T-helper 1 cell treated with Interleukin-12 subunit alpha and Interleukin-12 subunit beta and Interleukin-4 antibody, amounts not matched to agents 30 μg/mL and 1 μg/mL, for 36 hours (primary cell): ENCODE measurements around the gene EQTN.

Experiments
- H3K27ac Mint-ChIP-seq: one replicate; pipeline ENCODE4 v1.8.0; 2021; ENCODE audit warnings: mild to moderate bottlenecking, mixed read lengths
- H3K27me3 Mint-ChIP-seq: one replicate; pipeline ENCODE4 v1.8.0; 2021; ENCODE audit warnings: low read depth, mixed read lengths
- H3K36me3 Mint-ChIP-seq: one replicate; pipeline ENCODE4 v1.8.0; 2021; ENCODE audit warnings: low read depth, mixed read lengths
- H3K4me1 Mint-ChIP-seq: one replicate; pipeline ENCODE4 v1.8.0; 2021; ENCODE audit warnings: low read depth, mixed read lengths
- H3K4me3 Mint-ChIP-seq: one replicate; pipeline ENCODE4 v1.8.0; 2021; ENCODE audit warnings: mild to moderate bottlenecking, moderate library complexity, mixed read lengths
- H3K9me3 Mint-ChIP-seq: one replicate; pipeline ENCODE4 v1.8.0; 2021; ENCODE audit warnings: mixed read lengths

Gene EQTN

DNA sequence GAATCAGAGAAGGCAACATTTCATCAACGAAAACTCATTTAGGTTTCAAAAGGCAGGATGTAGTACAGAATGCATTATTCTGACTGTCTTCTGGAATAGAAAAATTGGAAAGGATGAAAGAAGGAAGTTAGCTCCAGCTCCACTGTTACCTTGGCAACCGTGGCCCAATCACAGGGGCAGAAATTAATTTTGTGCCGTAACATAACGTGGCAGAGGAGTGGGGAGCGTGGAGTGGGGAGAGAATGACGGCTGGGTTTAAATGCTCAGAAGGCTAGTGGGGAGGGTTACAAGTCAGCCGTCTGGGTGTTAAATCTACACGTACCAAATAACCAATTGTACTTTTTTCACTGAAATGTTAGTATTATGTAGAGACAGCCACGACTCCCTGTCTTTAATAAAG, 32.3 kb upstream of the EQTN start:
- H3K9me3 Mint-ChIP-seq: no peaks in the 10 kb centered on the region
- no peaks in the 10 kb centered on the region for H3K36me3 Mint-ChIP-seq
- H3K27me3 Mint-ChIP-seq: peaks cover 8% of the 10 kb centered on the region
- no peak overlapping the region for H3K27ac Mint-ChIP-seq
- no peak overlapping the region for H3K4me3 Mint-ChIP-seq
- H3K4me1 Mint-ChIP-seq: peaks cover 3% of the 10 kb centered on the region

DNA sequence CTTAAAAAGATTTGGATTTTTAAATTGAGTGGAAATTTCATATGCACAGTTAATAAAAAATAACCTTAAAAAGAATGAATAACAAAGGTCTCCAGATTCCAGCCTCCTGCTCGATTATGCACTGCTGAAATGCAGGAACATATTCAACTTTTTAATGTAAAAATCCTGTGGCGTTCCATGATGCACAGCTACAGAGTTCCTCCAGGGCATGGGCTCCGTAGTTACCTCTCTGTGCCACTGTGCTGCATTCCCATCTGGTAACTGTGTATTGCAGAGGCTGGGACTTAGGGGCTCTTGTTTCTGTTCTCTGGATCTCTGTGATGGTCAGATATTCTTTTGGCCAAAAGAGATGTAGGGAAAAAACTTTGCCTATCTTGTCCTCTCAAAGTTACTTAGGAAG, 31.5 kb upstream of the EQTN start:
- Mint-ChIP-seq H3K4me3 (no peak overlapping the region), H3K27ac (no peak overlapping the region), H3K4me1 (no peaks in the 10 kb centered on the region), H3K27me3 (peaks cover 8% of the 10 kb centered on the region), H3K36me3 (no peaks in the 10 kb centered on the region), H3K9me3 (no peaks in the 10 kb centered on the region)

DNA sequence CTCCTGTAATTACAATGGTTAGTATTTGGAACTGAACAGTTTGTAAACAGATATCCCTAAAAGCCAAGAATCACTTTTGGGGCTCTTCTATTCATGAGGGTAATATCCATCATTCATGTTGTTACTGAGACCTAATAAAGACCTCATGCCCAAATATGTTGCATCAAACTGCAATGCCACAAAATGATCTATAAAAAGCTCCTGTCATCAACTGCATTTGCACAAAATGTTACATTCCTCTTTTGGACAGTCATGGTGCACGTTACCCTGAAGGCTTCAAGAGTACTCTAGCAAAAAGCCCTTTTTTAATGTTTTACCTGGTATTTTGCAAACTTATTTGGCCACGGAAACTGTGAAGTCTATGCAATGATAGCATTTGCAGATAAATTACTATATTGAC, 14.2 kb upstream of the EQTN start:
- Mint-ChIP-seq H3K27ac (no peak overlapping the region), H3K4me3 (no peak overlapping the region), H3K27me3 (peaks cover 4% of the 10 kb centered on the region), H3K9me3 (no peaks in the 10 kb centered on the region), H3K36me3 (no peaks in the 10 kb centered on the region), H3K4me1 (no peaks in the 10 kb centered on the region)

DNA sequence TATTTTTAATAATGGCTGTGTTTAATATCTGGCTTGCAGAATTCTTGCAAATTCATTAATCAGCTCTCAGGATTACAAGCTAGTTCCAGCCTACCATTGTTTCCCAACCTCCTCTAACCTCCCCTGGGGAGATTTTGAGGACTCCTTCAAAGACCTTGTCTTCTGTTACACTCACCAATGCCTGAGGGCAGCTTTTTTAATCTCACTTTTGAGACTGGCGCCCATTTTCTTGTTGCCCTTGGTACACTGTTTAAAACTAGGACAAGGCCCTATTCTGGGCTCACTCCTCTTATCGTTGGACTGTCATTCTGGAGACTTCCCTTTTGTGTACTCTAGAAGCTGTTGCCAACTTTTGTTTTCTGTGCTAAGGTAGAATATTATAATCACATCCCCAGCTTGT, 13.6 kb upstream of the EQTN start:
- no peaks in the 10 kb centered on the region for H3K9me3 Mint-ChIP-seq
- no peaks in the 10 kb centered on the region for H3K4me1 Mint-ChIP-seq
- H3K27ac Mint-ChIP-seq: no peak overlapping the region
- H3K36me3 Mint-ChIP-seq: no peaks in the 10 kb centered on the region
- peaks cover 4% of the 10 kb centered on the region for H3K27me3 Mint-ChIP-seq
- no peak overlapping the region for H3K4me3 Mint-ChIP-seq

DNA sequence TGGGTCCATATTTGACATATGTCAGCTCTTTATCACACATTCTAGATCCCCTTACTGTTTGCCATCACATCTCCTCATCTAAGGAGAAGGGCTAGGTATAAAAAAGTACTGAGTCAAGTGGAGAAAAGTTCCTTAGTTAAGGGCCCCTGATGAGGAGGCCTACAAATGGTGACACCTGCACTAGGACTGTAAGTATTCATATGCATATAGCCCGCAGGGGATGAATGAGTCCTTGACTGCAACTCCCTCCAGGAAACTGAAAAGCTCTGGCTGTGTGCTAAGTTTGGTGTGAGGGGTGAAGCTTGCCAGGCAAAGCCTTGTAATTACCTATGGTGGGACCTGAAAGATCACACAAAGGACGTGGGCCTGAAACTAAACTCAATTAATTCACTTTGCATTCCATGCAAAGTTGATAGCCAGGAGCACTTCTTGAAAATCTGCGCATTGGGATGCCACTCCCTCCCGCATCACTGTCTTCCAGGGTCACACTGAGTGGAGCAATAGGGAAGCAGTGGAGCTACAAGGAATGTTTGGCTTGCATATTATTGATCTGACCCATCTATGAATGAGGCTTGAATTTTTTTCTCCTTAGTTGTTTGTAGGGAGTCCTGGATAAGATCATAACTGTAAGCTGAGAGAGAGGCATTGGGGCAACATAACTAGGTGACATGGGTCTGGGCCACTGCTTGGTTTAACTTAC, 11.9 kb upstream of the EQTN start:
- H3K36me3 Mint-ChIP-seq: no peaks in the 10 kb centered on the region
- H3K27me3 Mint-ChIP-seq: peaks cover 7% of the 10 kb centered on the region
- H3K4me1 Mint-ChIP-seq: no peaks in the 10 kb centered on the region
- no peak overlapping the region for H3K27ac Mint-ChIP-seq
- no peak overlapping the region for H3K4me3 Mint-ChIP-seq
- no peaks in the 10 kb centered on the region for H3K9me3 Mint-ChIP-seq

DNA sequence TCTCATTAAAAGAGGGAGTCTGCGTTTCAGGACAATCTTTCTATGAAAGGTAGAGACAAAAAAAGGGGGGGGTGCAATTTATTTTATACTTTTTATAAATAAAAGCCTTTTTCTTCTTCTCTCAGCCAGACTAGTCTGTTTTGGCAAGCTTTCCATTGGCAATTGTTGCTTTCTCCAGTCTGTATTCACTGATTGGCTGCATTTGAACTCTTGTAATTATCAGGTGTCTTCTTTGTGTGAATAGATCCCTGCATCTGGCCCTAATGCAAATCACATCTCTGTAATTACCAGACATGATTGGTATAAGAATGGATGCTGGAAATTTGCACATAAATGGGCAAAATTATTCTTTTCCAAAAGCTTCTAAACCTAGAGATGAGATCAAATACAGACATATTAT, 7.6 kb upstream of the EQTN start:
- no peaks in the 10 kb centered on the region for H3K36me3 Mint-ChIP-seq
- no peaks in the 10 kb centered on the region for H3K4me1 Mint-ChIP-seq
- no peaks in the 10 kb centered on the region for H3K9me3 Mint-ChIP-seq
- H3K27me3 Mint-ChIP-seq: peaks cover 3% of the 10 kb centered on the region
- H3K27ac Mint-ChIP-seq: no peak overlapping the region
- no peak overlapping the region for H3K4me3 Mint-ChIP-seq

DNA sequence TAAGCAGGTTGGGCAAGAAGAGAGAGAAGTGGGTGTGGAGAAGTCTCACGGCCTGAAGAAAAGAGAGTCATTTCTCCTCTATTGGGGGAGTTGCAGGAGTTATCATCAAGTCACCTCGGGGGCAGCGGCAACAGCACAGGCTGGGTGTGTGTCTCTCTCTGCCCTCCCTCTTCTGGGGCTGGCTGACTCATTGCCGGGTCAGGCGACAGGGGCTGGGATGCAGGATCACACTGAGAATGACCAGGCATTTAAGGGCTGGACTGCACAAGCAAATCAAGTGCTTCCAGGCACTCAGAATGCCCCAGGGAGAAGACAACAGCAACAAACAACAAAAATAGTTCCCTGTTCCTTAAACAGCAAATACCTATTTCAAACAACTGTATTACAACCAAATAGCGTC, 6.3 kb upstream of the EQTN start:
- Mint-ChIP-seq H3K27ac (no peak overlapping the region), H3K4me3 (no peak overlapping the region), H3K27me3 (peaks cover 3% of the 10 kb centered on the region), H3K4me1 (no peaks in the 10 kb centered on the region), H3K9me3 (no peaks in the 10 kb centered on the region), H3K36me3 (no peaks in the 10 kb centered on the region)

DNA sequence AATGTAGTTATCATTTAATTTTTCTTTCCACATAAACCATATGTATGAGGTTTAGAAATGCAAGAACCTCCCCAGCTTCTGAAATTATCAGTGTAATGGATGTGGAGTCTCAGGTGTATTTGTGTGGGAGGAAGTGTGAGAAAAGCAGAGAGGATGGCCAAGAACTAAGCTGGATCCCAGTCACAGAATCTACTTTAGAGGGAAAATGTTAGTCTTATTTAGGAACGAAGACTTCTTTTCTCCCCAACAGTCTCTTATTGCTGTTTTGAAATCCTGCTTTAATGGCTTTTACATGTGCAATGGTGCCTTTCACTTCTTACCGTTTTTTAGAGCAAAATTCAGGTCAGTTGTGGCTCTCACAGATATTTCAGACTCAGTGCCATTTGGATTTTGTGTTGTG, 3.0 kb downstream of the EQTN start:
- no peaks in the 10 kb centered on the region for H3K27me3 Mint-ChIP-seq
- no peaks in the 10 kb centered on the region for H3K9me3 Mint-ChIP-seq
- no peak overlapping the region for H3K4me3 Mint-ChIP-seq
- no peaks in the 10 kb centered on the region for H3K36me3 Mint-ChIP-seq
- H3K4me1 Mint-ChIP-seq: no peaks in the 10 kb centered on the region
- H3K27ac Mint-ChIP-seq: no peak overlapping the region

DNA sequence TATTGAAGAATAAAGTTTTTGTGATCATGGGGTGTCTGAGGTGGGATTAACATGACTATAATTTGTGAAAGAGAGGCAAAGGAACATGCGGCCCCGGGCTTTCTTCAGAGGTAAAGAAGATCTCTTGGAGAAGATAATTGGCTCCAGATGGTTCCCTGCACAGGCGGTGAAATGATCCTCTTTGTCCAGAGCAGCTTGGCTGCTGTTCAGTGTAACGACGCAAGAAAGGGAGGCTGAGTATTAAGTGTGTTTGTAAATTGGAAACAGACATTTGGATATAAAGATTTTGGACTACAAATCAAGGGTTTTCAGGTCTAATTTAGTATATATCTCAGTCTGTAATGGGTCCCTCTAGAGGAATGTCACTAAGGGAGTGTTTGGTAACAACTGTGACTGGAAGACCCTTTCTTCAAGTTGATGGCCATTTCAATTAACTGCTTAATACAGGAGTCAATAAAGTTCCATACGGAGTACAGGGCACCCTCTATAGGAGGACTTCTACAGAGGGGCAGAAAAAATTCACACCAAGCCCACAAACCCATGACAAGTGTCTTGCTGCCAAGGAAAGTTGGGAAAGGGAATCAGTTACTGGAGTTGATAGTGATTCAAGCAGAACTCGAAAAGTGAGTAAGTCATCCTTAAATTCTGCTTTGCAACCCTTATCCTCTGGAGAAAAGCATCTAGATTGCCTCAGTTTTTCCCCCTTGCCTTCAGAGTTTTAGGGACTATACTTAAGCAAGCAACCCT, 4.1 kb downstream of the EQTN start:
- no peak overlapping the region for H3K4me3 Mint-ChIP-seq
- no peaks in the 10 kb centered on the region for H3K4me1 Mint-ChIP-seq
- H3K36me3 Mint-ChIP-seq: no peaks in the 10 kb centered on the region
- no peaks in the 10 kb centered on the region for H3K27me3 Mint-ChIP-seq
- H3K27ac Mint-ChIP-seq: no peak overlapping the region
- H3K9me3 Mint-ChIP-seq: no peaks in the 10 kb centered on the region

DNA sequence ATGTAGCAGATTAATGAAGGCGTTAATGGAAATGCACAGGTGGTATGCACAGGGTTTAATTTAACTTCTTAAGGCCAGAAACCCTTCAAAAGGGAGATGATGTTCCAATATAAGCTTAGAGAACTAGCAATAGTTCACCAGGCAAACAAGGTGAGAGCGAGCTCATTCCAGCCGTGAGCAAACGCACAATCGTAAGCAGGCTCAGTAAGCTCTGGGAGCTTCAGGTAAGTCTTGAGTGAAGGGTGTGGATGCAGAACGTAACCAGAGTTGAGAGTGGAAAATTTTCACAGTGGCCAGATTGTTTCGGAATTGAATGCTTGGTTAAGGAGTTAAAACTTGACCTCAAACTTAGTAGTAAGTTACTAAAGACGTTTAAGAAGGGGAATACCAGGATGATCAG, 5.7 kb downstream of the EQTN start:
- H3K4me3 Mint-ChIP-seq: no peak overlapping the region
- no peaks in the 10 kb centered on the region for H3K9me3 Mint-ChIP-seq
- no peak overlapping the region for H3K27ac Mint-ChIP-seq

DNA sequence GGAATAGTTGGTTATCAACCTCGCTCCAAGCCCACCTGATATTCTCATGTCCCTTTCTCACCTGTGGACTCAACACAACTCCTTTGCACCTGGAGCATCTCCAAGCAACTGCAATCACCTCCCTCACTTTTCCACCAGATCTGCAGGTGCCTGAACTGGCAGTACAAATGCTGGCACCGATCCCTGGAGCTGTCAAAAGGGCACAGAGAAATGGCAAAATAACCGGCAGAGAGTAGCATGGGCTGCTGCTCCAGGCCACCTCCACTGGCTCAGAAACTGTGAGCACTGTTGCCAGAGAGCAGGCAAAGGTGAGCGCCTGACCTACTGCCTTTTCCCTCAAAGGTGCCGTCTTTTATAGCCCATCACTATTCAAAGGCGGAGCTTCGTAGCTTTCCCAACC, 14.7 kb downstream of the EQTN start:
- Mint-ChIP-seq H3K9me3 (no peaks in the 10 kb centered on the region), H3K27me3 (peaks cover 13% of the 10 kb centered on the region), H3K4me1 (no peaks in the 10 kb centered on the region), H3K4me3 (no peak overlapping the region), H3K27ac (no peak overlapping the region), H3K36me3 (no peaks in the 10 kb centered on the region)

More for the DNA sequence above, 5.7 kb downstream of the EQTN start:
- Mint-ChIP-seq H3K27me3 (peaks cover 6% of the 10 kb centered on the region), H3K4me1 (no peaks in the 10 kb centered on the region), H3K36me3 (no peaks in the 10 kb centered on the region)

DNA sequence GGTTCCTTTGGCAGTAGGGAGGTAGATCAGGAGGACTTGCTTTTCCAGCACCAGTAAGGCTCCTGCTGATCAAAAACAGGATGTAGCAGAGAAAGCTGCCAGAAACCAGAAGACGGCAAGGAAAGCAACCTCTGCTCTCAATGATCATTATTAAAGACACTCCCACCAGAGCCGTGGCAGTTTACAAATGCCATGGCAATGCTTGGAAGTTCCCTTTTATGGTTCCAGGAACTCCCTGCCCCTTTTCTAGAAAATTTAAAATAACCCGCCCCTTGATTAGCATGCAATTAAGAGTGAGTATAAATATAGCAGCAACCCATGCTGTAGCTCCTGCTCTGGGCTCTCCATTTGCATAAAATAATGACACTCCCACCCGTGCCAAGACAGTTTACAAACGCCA, 16.1 kb downstream of the EQTN start:
- no peak overlapping the region for H3K27ac Mint-ChIP-seq
- no peaks in the 10 kb centered on the region for H3K9me3 Mint-ChIP-seq
- peaks cover 2% of the 10 kb centered on the region for H3K4me1 Mint-ChIP-seq
- H3K4me3 Mint-ChIP-seq: no peak overlapping the region
- H3K36me3 Mint-ChIP-seq: no peaks in the 10 kb centered on the region
- peaks cover 8% of the 10 kb centered on the region for H3K27me3 Mint-ChIP-seq

DNA sequence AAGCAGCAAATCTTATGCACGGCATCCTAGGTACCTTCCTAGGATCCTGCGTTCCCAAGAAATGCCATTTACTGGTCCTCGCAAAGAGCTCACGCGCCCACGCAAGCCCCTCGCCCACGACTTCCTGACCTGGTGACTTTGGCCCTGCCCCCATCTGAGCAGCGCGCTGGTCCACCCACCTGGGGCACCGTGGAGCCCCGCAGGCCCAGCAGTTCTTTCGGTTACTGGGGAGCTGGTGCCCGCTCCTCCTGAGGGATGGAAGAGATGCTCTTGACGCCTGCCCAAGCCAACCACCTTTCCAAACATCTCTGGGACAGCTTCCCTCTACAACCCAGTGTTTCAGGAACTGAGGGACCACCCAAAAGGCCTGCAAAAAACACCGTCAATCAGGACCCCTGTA, 16.7 kb downstream of the EQTN start:
- H3K4me3 Mint-ChIP-seq: no peak overlapping the region
- peaks cover 2% of the 10 kb centered on the region for H3K4me1 Mint-ChIP-seq
- peaks cover 6% of the 10 kb centered on the region for H3K27me3 Mint-ChIP-seq
- H3K36me3 Mint-ChIP-seq: no peaks in the 10 kb centered on the region
- no peak overlapping the region for H3K27ac Mint-ChIP-seq
- no peaks in the 10 kb centered on the region for H3K9me3 Mint-ChIP-seq

DNA sequence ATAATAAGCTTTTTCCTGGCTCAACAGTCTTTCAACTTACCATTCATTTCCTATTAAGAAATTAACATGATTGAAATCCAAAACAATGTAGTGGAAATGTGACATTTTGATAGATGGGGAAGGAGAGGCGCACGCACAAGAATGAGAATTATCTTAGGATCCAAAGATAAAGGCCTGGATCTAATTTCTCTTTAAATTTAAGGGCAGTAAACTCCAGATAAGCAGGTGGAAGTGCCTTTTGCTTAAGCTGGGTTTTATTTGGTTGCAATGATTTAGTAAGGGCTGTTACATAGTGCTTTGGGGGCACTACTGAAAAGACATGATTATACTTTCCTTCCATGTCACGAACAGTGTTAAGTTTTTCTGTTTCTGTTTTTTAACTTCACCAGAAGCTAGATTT, 17.3 kb downstream of the EQTN start:
- H3K4me1 Mint-ChIP-seq: peaks cover 2% of the 10 kb centered on the region
- H3K9me3 Mint-ChIP-seq: no peaks in the 10 kb centered on the region
- H3K4me3 Mint-ChIP-seq: no peak overlapping the region
- no peaks in the 10 kb centered on the region for H3K36me3 Mint-ChIP-seq
- peaks cover 6% of the 10 kb centered on the region for H3K27me3 Mint-ChIP-seq
- no peak overlapping the region for H3K27ac Mint-ChIP-seq

DNA sequence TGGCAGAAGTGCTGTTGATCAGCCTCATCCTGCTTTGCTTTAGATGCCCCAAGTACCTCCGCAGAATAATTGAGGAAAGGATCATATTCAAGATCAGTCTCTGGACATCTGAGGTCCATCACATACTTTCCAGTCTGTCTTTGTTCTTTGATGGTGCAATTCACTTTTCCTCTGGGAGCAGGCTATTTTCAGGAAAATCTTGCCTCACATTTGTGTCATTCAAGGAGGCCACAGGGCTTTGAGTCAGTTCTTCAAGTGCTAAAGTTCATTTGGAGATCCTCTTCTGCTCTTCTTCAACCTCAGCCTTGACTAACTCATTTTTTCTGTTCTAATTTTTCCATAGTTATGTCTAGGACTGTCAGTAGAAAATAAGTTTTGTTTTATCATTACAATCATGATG, 18.6 kb downstream of the EQTN start:
- H3K27me3 Mint-ChIP-seq: peaks cover 6% of the 10 kb centered on the region
- H3K4me1 Mint-ChIP-seq: peaks cover 2% of the 10 kb centered on the region
- H3K27ac Mint-ChIP-seq: no peak overlapping the region
- no peak overlapping the region for H3K4me3 Mint-ChIP-seq
- no peaks in the 10 kb centered on the region for H3K36me3 Mint-ChIP-seq
- H3K9me3 Mint-ChIP-seq: no peaks in the 10 kb centered on the region
